Neural cell (in vitro differentiated cells): Measurements from ENCODE around the gene AIF1L. TPM values are rescaled to one million over a fixed set of nuclear protein-coding genes. Genes with fewer than 3 reads are reported as not detected.

ENCODE experiments used
- H2AFZ ChIP-seq: fragments of 200-600, 300-800 bp; sonication (generic), shearing (Covaris generic); 2 replicates; pipeline ENCODE4 v1.6.0; 2014; ENCODE audit warnings: low read depth, mild to moderate bottlenecking, antibody characterized with exemption, low read length, moderate library complexity
- H3F3A ChIP-seq: fragments of 200-600 bp; shearing (Covaris generic); 2 replicates; pipeline ENCODE4 v1.6.1; 2016; ENCODE audit warnings: mild to moderate bottlenecking, moderate library complexity, mixed read lengths, antibody characterized with exemption, low read length; ENCODE audit not compliant: insufficient read depth, poor library complexity, severe bottlenecking
- H3K27ac ChIP-seq: fragments of 200-600, 300-800 bp; sonication (generic), shearing (Covaris generic); 2 replicates; pipeline ENCODE4 v1.5.1; 2014; ENCODE audit warnings: mild to moderate bottlenecking, low read length, moderate library complexity
- H3K27me3 ChIP-seq: fragments of 300-800, 200-600 bp; sonication (generic), shearing (Covaris generic); 2 replicates; pipeline ENCODE4 v1.6.0; 2014; ENCODE audit warnings: mild to moderate bottlenecking, low read depth, low read length, moderate library complexity; ENCODE audit not compliant: insufficient read depth
- H3K36me3 ChIP-seq: fragments of 300-800, 200-600 bp; sonication (generic), shearing (Covaris generic); 2 replicates; pipeline ENCODE4 v1.5.1; 2014; ENCODE audit warnings: mild to moderate bottlenecking, antibody characterized with exemption, low read length, moderate library complexity; ENCODE audit not compliant: insufficient read depth
- H3K4me2 ChIP-seq: fragments of 300-800, 200-600 bp; sonication (generic), shearing (Covaris generic); 2 replicates; pipeline ENCODE4 v1.6.0; 2014; ENCODE audit warnings: mild to moderate bottlenecking, low read length
- H3K4me3 ChIP-seq: fragments of 300-800, 200-600 bp; sonication (generic), shearing (Covaris generic); 2 replicates; pipeline ENCODE4 v1.5.1; 2014; ENCODE audit warnings: mild to moderate bottlenecking, low read length, moderate library complexity
- H3K79me2 ChIP-seq: fragments of 200-600 bp; shearing (Covaris generic); replicated peaks from 2 replicates; pipeline ENCODE4 v1.6.0; 2014; ENCODE audit warnings: mild to moderate bottlenecking, low read length, moderate library complexity; ENCODE audit not compliant: insufficient read depth
- H3K9ac ChIP-seq: fragments of 300-800, 200-600 bp; sonication (generic), shearing (Covaris generic); 2 replicates; pipeline ENCODE4 v1.6.1; 2016; ENCODE audit warnings: mild to moderate bottlenecking, low read length, mixed read lengths
- H3K9me2 ChIP-seq: fragments of 200-600 bp; shearing (Covaris generic); 2 replicates; pipeline ENCODE4 v1.6.1; 2016; ENCODE audit warnings: mild to moderate bottlenecking, low read length, mixed read lengths; ENCODE audit not compliant: insufficient read depth
- H3K9me3 ChIP-seq: fragments of 200-600, 300-800 bp; sonication (generic), shearing (Covaris generic); 2 replicates; pipeline ENCODE4 v1.6.1; 2016; ENCODE audit warnings: mild to moderate bottlenecking, mixed run types, low read length, moderate library complexity, mixed read lengths
- H4K20me1 ChIP-seq: fragments of 200-600 bp; shearing (Covaris generic); 2 replicates; pipeline ENCODE4 v1.6.1; 2016; ENCODE audit warnings: mild to moderate bottlenecking, mixed run types; ENCODE audit not compliant: insufficient read depth
- CTCF ChIP-seq: fragments of 450-650 bp; IDR thresholded peaks from 2 replicates; pipeline ENCODE4 v1.5.1; 2014; ENCODE audit warnings: antibody characterized with exemption, mild to moderate bottlenecking, moderate library complexity; ENCODE audit not compliant: poor library complexity, severe bottlenecking
- EP300 ChIP-seq: fragments of 450-650 bp; conservative IDR thresholded peaks from 2 replicates; pipeline ENCODE4 v1.6.1; 2014; ENCODE audit warnings: antibody characterized with exemption, mild to moderate bottlenecking, moderate library complexity; ENCODE audit not compliant: poor library complexity, severe bottlenecking
- EZH2 ChIP-seq: fragments of 200-600, 300-800 bp; shearing (Covaris generic), sonication (generic); IDR thresholded peaks from 2 replicates; pipeline ENCODE4 v1.6.1; 2014; ENCODE audit warnings: antibody characterized with exemption, low read length, borderline replicate concordance, mild to moderate bottlenecking; ENCODE audit not compliant: insufficient read depth, poor library complexity, severe bottlenecking
- MXI1 ChIP-seq: fragments of 450-650 bp; conservative IDR thresholded peaks from 2 replicates; pipeline ENCODE4 v1.6.1; 2014; ENCODE audit warnings: antibody characterized with exemption, mild to moderate bottlenecking; ENCODE audit not compliant: poor library complexity, severe bottlenecking
- POLR2AphosphoS5 ChIP-seq: IDR thresholded peaks from 2 replicates; pipeline ENCODE4 v1.6.1; 2012
- RAD21 ChIP-seq: fragments of 450-650 bp; conservative IDR thresholded peaks from 2 replicates; pipeline ENCODE4 v1.6.1; 2014; ENCODE audit warnings: antibody characterized with exemption, mild to moderate bottlenecking, moderate library complexity
- SMC3 ChIP-seq: fragments of 450-650 bp; conservative IDR thresholded peaks from 2 replicates; pipeline ENCODE4 v1.6.1; 2014; ENCODE audit warnings: antibody characterized with exemption, mild to moderate bottlenecking, moderate library complexity; ENCODE audit not compliant: poor library complexity
- TAF1 ChIP-seq: IDR thresholded peaks from 2 replicates; pipeline ENCODE4 v1.6.1; 2012; ENCODE audit warnings: low read depth
- polyA plus RNA-seq: library from polyadenylated mRNA; depleted of rRNA; stranded (reverse); fragments of >200 nt; gene quantifications from 2 replicates; pipeline ENCODE4 v1.2.3, GENCODE V29; 2014
- TF ChIP-seq, protein P1 (sequence below): IDR thresholded peaks from 2 replicates; pipeline ENCODE4 v1.6.1; 2012; ENCODE audit warnings: borderline replicate concordance

Gene AIF1L
- polyA plus RNA-seq, 1 donor from 2014 or later: 3.4 TPM

DNA sequence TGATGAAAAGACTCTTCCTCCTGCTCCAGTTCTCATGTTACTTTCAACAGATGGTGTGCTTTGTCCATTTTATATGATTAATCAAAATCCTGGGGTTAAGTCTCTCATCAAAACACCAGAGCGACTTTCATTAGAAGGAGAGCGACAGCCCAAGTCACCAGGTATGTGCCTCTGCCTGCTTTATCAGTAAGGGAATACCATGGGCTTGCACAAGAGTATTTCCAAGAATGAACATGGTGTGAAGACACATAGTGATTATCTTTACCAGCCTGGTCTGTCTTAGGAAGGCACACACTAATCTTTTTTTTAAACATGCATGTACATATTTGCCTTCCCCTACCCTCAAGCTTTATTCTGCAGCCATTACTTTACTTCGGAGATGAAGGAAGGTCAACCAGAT, 44.2 kb downstream of the AIF1L start:
- H3F3A ChIP-seq: no peaks in the 10 kb centered on the region
- H3K9me2 ChIP-seq: no peaks in the 10 kb centered on the region
- H3K27ac ChIP-seq: no peak overlapping the region
- no peak overlapping the region for H3K9ac ChIP-seq
- no peak overlapping the region for H3K4me2 ChIP-seq
- peaks cover 7% of the 10 kb centered on the region for H3K36me3 ChIP-seq
- H3K27me3 ChIP-seq: no peaks in the 10 kb centered on the region
- H3K79me2 ChIP-seq: no peaks in the 10 kb centered on the region
- TF ChIP-seq EZH2 (no peak), EP300 (no peak), SMC3 (no peak), POLR2AphosphoS5 (no peak), RAD21 (no peak), CTCF (no peak), MXI1 (no peak), TAF1 (no peak)
- TF ChIP-seq, protein P1, sequence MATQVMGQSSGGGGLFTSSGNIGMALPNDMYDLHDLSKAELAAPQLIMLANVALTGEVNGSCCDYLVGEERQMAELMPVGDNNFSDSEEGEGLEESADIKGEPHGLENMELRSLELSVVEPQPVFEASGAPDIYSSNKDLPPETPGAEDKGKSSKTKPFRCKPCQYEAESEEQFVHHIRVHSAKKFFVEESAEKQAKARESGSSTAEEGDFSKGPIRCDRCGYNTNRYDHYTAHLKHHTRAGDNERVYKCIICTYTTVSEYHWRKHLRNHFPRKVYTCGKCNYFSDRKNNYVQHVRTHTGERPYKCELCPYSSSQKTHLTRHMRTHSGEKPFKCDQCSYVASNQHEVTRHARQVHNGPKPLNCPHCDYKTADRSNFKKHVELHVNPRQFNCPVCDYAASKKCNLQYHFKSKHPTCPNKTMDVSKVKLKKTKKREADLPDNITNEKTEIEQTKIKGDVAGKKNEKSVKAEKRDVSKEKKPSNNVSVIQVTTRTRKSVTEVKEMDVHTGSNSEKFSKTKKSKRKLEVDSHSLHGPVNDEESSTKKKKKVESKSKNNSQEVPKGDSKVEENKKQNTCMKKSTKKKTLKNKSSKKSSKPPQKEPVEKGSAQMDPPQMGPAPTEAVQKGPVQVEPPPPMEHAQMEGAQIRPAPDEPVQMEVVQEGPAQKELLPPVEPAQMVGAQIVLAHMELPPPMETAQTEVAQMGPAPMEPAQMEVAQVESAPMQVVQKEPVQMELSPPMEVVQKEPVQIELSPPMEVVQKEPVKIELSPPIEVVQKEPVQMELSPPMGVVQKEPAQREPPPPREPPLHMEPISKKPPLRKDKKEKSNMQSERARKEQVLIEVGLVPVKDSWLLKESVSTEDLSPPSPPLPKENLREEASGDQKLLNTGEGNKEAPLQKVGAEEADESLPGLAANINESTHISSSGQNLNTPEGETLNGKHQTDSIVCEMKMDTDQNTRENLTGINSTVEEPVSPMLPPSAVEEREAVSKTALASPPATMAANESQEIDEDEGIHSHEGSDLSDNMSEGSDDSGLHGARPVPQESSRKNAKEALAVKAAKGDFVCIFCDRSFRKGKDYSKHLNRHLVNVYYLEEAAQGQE: no peak
- H3K4me3 ChIP-seq: no peak overlapping the region
- H2AFZ ChIP-seq: no peak overlapping the region
- no peaks in the 10 kb centered on the region for H4K20me1 ChIP-seq
- no peaks in the 10 kb centered on the region for H3K9me3 ChIP-seq

- H3K9ac ChIP-seq: no peak overlapping the region
- no peaks in the 10 kb centered on the region for H3F3A ChIP-seq
- H4K20me1 ChIP-seq: no peaks in the 10 kb centered on the region
- no peak overlapping the region for H3K27ac ChIP-seq
- no peaks in the 10 kb centered on the region for H3K79me2 ChIP-seq
- H2AFZ ChIP-seq: no peak overlapping the region
- no peak overlapping the region for H3K4me3 ChIP-seq
- no peaks in the 10 kb centered on the region for H3K27me3 ChIP-seq
- TF ChIP-seq SMC3: no peak
- no peaks in the 10 kb centered on the region for H3K9me3 ChIP-seq
- H3K4me2 ChIP-seq: no peak overlapping the region
- H3K9me2 ChIP-seq: no peaks in the 10 kb centered on the region
- H3K36me3 ChIP-seq: peaks cover 7% of the 10 kb centered on the region
Measured at GRCh38 chr9:131142160-131142559, 45.8 kb downstream of the AIF1L start.

GRCh38 chr9:131144201-131144600, 47.9 kb downstream of the AIF1L start:
- no peak overlapping the region for H3K27ac ChIP-seq

More at GRCh38 chr9:131144201-131144600, 47.9 kb downstream of the AIF1L start:
- Histone ChIP-seq H3K4me2 (no peak overlapping the region), H3K9me2 (no peaks in the 10 kb centered on the region), H2AFZ (no peak overlapping the region), H3K27me3 (no peaks in the 10 kb centered on the region), H3K9ac (no peak overlapping the region), H3K4me3 (no peak overlapping the region), H3F3A (no peaks in the 10 kb centered on the region), H4K20me1 (no peaks in the 10 kb centered on the region), H3K79me2 (no peaks in the 10 kb centered on the region), H3K36me3 (peaks cover 7% of the 10 kb centered on the region), H3K9me3 (no peaks in the 10 kb centered on the region)
- TF ChIP-seq POLR2AphosphoS5 (no peak), RAD21 (no peak), CTCF (no peak), TAF1 (no peak), EZH2 (no peak), MXI1 (no peak), EP300 (no peak), SMC3 (no peak)
- TF ChIP-seq, protein P1: no peak
